Liver (tissue), 9 donors: Measurements from ENCODE around the gene WRAP73. TPM values are rescaled to one million over a fixed set of nuclear protein-coding genes. Genes with fewer than 3 reads are reported as not detected.

Experiments
- DNase-seq: peaks from one replicate; pipeline ENCODE4 v3.0.0-alpha.2; 2017; ENCODE audit warnings: low spot score
- H3K27ac ChIP-seq, 2 donors: one replicate each; pipeline ENCODE4 v1.7.0; 2013; ENCODE audit warnings: inconsistent platforms in 2 of 2, low read length in 2 of 2, control low read depth in 1 of 2, low read depth in 1 of 2, mild to moderate bottlenecking in 1 of 2
- H3K27me3 ChIP-seq, 4 donors: one replicate each; pipeline versions ENCODE4 v1.6.1 to v1.7.0; 2013; ENCODE audit warnings: low read length in 3 of 4, inconsistent platforms in 1 of 4, mild to moderate bottlenecking in 1 of 4, moderate library complexity in 1 of 4; ENCODE audit not compliant: control insufficient read depth in 4 of 4, insufficient read depth in 4 of 4
- H3K36me3 ChIP-seq, 4 donors: one replicate each; pipeline versions ENCODE4 v1.6.1 to v1.7.0; 2013; ENCODE audit warnings: low read length in 3 of 4, mild to moderate bottlenecking in 3 of 4, low read depth in 1 of 4, moderate library complexity in 1 of 4; ENCODE audit not compliant: control insufficient read depth in 4 of 4, insufficient read depth in 3 of 4
- H3K4me1 ChIP-seq, 4 donors: one replicate each; pipeline versions ENCODE4 v1.6.1 to v1.7.0; 2013; ENCODE audit warnings: low read length in 3 of 4, mild to moderate bottlenecking in 3 of 4, moderate library complexity in 1 of 4; ENCODE audit not compliant: control insufficient read depth in 4 of 4, insufficient read depth in 4 of 4
- H3K4me3 ChIP-seq, 3 donors: one replicate each; pipeline versions ENCODE4 v1.6.1 to v1.7.0; 2013; ENCODE audit warnings: low read length in 3 of 3, control low read depth in 1 of 3, low read depth in 1 of 3, mild to moderate bottlenecking in 1 of 3
- H3K9ac ChIP-seq, 2 donors: one replicate each; pipeline ENCODE4 v1.7.0; 2013; ENCODE audit warnings: low read length in 2 of 2, mild to moderate bottlenecking in 2 of 2, moderate library complexity in 2 of 2, control low read depth in 1 of 2, low read depth in 1 of 2
- H3K9me3 ChIP-seq, 4 donors: one replicate each; pipeline versions ENCODE4 v1.6.1 to v1.7.0; 2013; ENCODE audit warnings: low read length in 3 of 4; ENCODE audit not compliant: control insufficient read depth in 4 of 4
- CTCF ChIP-seq: fragments of 150-350 bp; IDR thresholded peaks from 2 replicates; pipeline ENCODE4 v1.5.1; 2017; ENCODE audit warnings: improper control_type of control experiment, low read depth, low read length; ENCODE audit not compliant: missing input control
- EGR1 ChIP-seq, 2 donors: IDR thresholded peaks; 2 replicates each; pipeline ENCODE4 v1.6.1; 2016 to 2018; ENCODE audit warnings: antibody characterized with exemption in 2 of 2, low read depth in 2 of 2
- FOXA1 ChIP-seq: IDR thresholded peaks from 2 replicates; pipeline ENCODE4 v1.6.1; 2016; ENCODE audit warnings: antibody characterized with exemption
- FOXA2 ChIP-seq: IDR thresholded peaks from 2 replicates; pipeline ENCODE4 v1.6.1; 2016; ENCODE audit warnings: antibody characterized with exemption
- GABPA ChIP-seq, 2 donors: IDR thresholded peaks in 1 of 2; conservative IDR thresholded peaks in 1 of 2; 2 replicates each; pipeline ENCODE4 v1.6.1; 2016; ENCODE audit warnings: antibody characterized with exemption in 2 of 2, mild to moderate bottlenecking in 1 of 2, moderate library complexity in 1 of 2
- HNF4A ChIP-seq, 2 donors: conservative IDR thresholded peaks; 2 replicates each; pipeline ENCODE4 v1.6.1; 2016; ENCODE audit warnings: antibody characterized with exemption in 2 of 2, mild to moderate bottlenecking in 2 of 2
- HNF4G ChIP-seq: IDR thresholded peaks from 2 replicates; pipeline ENCODE4 v1.6.1; 2016; ENCODE audit warnings: antibody characterized with exemption
- JUND ChIP-seq, 2 donors: IDR thresholded peaks; 2 replicates each; pipeline ENCODE4 v1.6.1; 2016; ENCODE audit warnings: antibody characterized with exemption in 2 of 2
- NR2F2 ChIP-seq: IDR thresholded peaks from 2 replicates; pipeline ENCODE4 v1.6.1; 2016; ENCODE audit warnings: antibody characterized with exemption
- RAD21 ChIP-seq, 2 donors: IDR thresholded peaks; 2 replicates each; pipeline ENCODE4 v1.6.1; 2016; ENCODE audit warnings: antibody characterized with exemption in 2 of 2, mild to moderate bottlenecking in 2 of 2
- RXRA ChIP-seq, 2 donors: IDR thresholded peaks; 2 replicates each; pipeline ENCODE4 v1.6.1; 2017 to 2018; ENCODE audit warnings: antibody characterized with exemption in 2 of 2, mild to moderate bottlenecking in 1 of 2
- SP1 ChIP-seq: IDR thresholded peaks from 2 replicates; pipeline ENCODE4 v1.6.1; 2018; ENCODE audit warnings: antibody characterized with exemption, mild to moderate bottlenecking
- TAF1 ChIP-seq: conservative IDR thresholded peaks from 2 replicates; pipeline ENCODE4 v1.6.1; 2016; ENCODE audit warnings: antibody characterized with exemption, mild to moderate bottlenecking
- YY1 ChIP-seq: IDR thresholded peaks from 2 replicates; pipeline ENCODE4 v1.6.1; 2016; ENCODE audit warnings: antibody characterized with exemption, mild to moderate bottlenecking
- ZBTB33 ChIP-seq: IDR thresholded peaks from 2 replicates; pipeline ENCODE4 v1.6.1; 2016; ENCODE audit warnings: antibody characterized with exemption
- WGBS: extraction: QIAGEN DNeasy Blood & Tissue Kit; methylation state at CpG from one replicate; pipeline ENCODE4 v1.1.7; 2013; 5-methylcytosine and 5-hydroxymethylcytosine counted together
- polyA plus RNA-seq, 2 donors: library from polyadenylated mRNA; stranded (reverse) in 1 of 2; unstranded in 1 of 2; fragments of 200-250 nt in 1 of 2; fragments of >200 nt in 1 of 2; fragmentation: Nextera tagmentation in 1 of 2; extraction: Ambion mirVana in 1 of 2; gene quantifications; one replicate each; pipeline versions ENCODE4 v1.2.1 to v1.2.3, GENCODE V29; 2013 to 2015
- total RNA-seq, 2 donors: library from RNA; depleted of rRNA; stranded (reverse); fragments of >200 nt; gene quantifications; one replicate each; pipeline ENCODE4 v1.2.3, GENCODE V29; 2014
- TF ChIP-seq, protein P1 (sequence below): IDR thresholded peaks from 2 replicates; pipeline ENCODE4 v1.6.1; 2016; ENCODE audit warnings: antibody characterized with exemption
- TF ChIP-seq, protein P2 (sequence below): IDR thresholded peaks from 2 replicates; pipeline ENCODE4 v1.6.1; 2016; ENCODE audit warnings: antibody characterized with exemption, mild to moderate bottlenecking
- TF ChIP-seq, protein P3 (sequence below): IDR thresholded peaks from 2 replicates; pipeline ENCODE4 v1.6.1; 2016; ENCODE audit warnings: antibody characterized with exemption
- donor health status: healthy.
- donor health status: healthy.
- donor health status: healthy.
- donor health status: healthy.
- donor health status: healthy.

Gene WRAP73
- total and polyA plus RNA-seq, 4 donors, result 7.6 to 14.6 (median 10.0) TPM

- peak; percentile 74 for DNase-seq
- peak within 1 kb of the TSS in 1 of 3 donors; percentile 41 for H3K4me3 ChIP-seq
- H3K27ac ChIP-seq, result no peak within 1 kb of the TSS
- peaks cover 0 to 2% (median 0%) of the 10 kb centered on the region in 4 donors for H3K27me3 ChIP-seq
- no peak within 1 kb of the TSS for H3K9ac ChIP-seq
- 3% methylated on average over 87 of the region's 87 CpGs for WGBS
- no peaks in the 10 kb centered on the region for H3K9me3 ChIP-seq
- TF ChIP-seq NR2F2 (no peak), HNF4G (no peak), RAD21 (IDR thresholded peaks at IDR 0.05) (no peak), GABPA (IDR thresholded peaks at IDR 0.05 in 1 of 2, conservative IDR thresholded peaks at IDR 0.05 in 1 of 2) (no peak), TAF1 (no peak), ZBTB33 (no peak), CTCF (no peak), RXRA (IDR thresholded peaks at IDR 0.05) (no peak), FOXA1 (no peak), JUND (IDR thresholded peaks at IDR 0.05) (no peak), YY1 (no peak), SP1 (no peak), HNF4A (conservative IDR thresholded peaks at IDR 0.05) (no peak), EGR1 (IDR thresholded peaks at IDR 0.05; ENCODE audit: low read depth in 2 of 2) (no peak), FOXA2 (no peak)
- TF ChIP-seq, protein P1, sequence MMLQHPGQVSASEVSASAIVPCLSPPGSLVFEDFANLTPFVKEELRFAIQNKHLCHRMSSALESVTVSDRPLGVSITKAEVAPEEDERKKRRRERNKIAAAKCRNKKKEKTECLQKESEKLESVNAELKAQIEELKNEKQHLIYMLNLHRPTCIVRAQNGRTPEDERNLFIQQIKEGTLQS, result no peak
- TF ChIP-seq, protein P2, sequence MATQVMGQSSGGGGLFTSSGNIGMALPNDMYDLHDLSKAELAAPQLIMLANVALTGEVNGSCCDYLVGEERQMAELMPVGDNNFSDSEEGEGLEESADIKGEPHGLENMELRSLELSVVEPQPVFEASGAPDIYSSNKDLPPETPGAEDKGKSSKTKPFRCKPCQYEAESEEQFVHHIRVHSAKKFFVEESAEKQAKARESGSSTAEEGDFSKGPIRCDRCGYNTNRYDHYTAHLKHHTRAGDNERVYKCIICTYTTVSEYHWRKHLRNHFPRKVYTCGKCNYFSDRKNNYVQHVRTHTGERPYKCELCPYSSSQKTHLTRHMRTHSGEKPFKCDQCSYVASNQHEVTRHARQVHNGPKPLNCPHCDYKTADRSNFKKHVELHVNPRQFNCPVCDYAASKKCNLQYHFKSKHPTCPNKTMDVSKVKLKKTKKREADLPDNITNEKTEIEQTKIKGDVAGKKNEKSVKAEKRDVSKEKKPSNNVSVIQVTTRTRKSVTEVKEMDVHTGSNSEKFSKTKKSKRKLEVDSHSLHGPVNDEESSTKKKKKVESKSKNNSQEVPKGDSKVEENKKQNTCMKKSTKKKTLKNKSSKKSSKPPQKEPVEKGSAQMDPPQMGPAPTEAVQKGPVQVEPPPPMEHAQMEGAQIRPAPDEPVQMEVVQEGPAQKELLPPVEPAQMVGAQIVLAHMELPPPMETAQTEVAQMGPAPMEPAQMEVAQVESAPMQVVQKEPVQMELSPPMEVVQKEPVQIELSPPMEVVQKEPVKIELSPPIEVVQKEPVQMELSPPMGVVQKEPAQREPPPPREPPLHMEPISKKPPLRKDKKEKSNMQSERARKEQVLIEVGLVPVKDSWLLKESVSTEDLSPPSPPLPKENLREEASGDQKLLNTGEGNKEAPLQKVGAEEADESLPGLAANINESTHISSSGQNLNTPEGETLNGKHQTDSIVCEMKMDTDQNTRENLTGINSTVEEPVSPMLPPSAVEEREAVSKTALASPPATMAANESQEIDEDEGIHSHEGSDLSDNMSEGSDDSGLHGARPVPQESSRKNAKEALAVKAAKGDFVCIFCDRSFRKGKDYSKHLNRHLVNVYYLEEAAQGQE, result no peak
- TF ChIP-seq, protein P3, sequence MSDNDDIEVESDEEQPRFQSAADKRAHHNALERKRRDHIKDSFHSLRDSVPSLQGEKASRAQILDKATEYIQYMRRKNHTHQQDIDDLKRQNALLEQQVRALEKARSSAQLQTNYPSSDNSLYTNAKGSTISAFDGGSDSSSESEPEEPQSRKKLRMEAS, result no peak
- peaks cover 5 to 8% (median 6%) of the 10 kb centered on the region in 4 donors for H3K4me1 ChIP-seq
- no peaks in the 10 kb centered on the region for H3K36me3 ChIP-seq
Measured at GRCh38 chr1:3611170-3612019, 38.5 kb downstream of the WRAP73 start, which contains the start of gene MEGF6. Gene MEGF6, minus strand, starts transcription at chr1:3611508. Its CDS starts 240 bp downstream, at chr1:3611268.
